Measurements from ENCODE around the gene HIP1R.
"Not testable (repeated sequence)": the region's sequence is repeated elsewhere in the genome, so short reads cannot be mapped to it uniquely, and the experiment has no call there.

HIP1R gene

DNA sequence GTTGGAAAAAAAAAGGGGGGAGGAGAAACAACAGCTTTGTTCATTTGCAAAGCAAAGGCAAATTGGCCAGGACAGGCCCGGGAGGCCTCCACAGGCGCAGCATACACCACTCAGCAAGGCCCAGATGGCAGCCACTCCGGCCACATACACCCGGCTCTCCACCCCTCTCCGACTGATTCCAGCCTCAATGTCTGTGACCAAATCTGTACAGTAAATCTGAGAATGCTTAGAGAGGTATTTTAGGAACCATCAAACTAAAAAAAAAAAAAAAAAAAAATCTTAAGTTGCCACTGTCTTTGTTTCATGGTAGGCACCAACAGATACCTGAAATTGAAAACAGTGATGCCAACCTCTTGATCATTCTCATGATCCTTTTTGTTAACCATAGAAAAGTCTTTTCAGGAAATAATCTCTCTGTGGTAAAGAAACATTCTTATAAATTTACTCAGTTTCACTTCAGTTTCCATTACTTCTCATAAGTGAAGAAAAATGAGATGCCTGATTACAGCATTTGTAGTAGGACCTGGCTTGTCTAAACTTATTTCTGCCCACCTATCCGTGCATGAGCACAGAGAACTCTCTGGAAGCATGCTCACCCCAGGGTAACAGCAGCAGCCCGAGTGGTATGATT is 40.4 kb downstream of the HIP1R start:
- no peak for DNase-seq

DNA sequence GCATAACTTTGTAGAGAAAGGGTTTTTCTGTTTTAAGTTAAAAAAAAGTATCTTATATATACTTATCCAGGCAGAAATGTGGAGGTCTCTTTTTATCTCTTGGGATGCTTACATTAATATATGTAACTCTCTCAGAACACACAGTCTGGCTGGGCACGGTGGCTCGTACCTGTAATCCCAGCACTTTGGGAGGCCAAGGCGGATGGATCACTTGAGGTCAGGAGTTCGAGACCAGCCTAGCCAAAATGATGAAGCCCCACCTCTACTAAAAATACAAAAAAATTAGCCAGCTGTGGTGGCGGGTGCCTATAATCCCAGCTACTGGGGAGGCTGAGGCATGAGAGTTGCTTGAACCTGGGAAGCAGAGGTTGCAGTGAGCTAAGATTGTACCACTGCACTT is 41.0 kb downstream of the HIP1R start:
- not testable (repeated sequence) for DNase-seq

- DNase-seq, result no peak
These were observed 41.5 kb downstream of the HIP1R start for GRCh38 chr12:122876731-122877130.

DNA sequence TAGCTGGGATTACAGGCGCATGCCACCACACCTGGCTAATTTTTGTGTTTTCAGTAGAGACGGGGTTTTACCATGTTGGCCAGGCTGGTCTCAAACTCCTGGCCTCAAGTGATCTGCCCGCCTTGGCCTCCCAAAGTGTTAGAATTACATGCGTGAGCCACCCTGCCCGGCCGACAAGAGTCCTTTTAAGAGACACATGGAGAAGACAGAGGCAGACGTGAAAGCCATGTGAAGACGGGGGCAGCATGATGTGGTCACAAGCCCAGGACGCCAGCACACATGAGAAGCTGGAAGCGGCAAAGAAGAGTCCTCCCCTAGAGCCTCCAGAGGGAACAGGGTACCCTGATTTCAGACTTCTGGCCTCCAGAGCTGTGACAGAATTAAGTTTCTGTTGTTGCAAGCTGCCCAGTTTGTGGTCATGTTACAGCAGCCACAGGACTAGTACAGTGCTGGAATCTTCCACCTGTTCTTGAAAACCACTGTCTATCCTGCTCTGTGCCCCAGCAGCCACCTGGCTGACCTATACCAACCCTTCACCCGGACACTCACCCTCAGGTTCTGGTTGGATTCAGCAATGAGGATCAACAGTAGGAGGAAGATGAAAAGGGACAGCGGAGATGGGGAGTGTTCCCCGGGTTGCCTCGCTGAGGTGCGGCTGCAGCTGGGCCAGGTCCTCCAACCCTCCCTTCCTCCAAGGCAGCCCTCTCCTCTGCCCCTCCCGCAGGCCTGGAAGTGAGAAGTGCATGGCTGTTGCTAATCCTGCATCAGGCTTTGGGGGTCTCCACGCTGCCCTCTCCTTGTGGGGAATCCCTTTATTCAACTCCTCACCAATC is 43.7 kb downstream of the HIP1R start:
- DNase-seq, result no peak

DNA sequence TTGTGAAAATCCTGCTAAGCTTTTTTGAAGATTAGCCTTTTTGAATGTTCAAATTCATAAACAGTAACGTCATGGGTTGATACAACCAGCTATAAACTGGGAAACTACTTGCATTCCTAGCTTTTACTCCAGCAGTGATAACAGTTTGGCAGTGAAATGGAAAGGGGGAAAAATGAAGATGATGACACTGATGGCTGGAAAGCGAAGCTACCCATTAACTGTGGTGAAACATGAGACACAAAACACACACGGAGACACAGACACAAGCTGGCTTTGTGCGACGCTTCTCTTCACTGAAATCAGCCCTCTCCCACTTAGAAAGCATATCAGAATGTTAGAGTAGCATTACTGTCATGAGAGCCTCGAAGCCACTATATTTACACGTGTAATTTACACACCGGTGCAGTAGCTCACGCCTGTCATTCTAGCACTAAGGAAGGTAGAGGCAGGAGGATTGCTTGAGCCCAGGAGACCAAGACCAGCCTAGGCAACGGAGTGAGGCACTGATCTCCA is 45.0 kb downstream of the HIP1R start:
- DNase-seq, result peak; percentile 30

GRCh38 chr12:122880668-122881067 is 45.4 kb downstream of the HIP1R start:
- no peak for DNase-seq

DNA sequence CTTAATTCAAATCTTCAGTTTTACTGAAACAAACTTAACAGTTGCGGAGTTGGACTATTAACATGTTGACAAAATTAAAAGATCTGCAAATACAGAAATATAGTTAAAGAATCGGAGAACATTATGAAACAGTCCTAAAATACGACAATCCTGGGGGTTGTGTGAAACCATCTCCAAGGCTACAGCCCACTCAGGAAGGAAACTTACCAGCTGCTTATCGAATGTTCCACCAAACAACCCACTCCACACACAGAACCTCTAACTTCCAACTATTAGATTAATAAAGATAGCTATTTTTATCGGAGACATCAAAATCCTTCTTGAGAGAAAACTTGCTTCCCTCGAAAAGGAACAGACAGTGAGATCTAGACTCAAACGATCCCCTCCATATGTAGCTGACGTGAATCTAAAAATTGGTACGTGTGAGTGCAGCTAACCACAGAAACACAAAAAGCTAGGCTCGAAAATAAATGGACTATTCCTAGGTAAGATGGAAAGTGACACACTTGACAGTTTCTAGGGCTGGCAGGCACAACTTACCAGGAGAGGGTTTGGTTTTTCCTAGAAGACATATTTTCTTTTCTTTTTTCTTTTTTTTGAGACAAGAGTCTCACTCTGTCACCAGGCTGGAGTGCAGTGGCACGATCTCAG is 47.8 kb downstream of the HIP1R start:
- no peak for DNase-seq

DNA sequence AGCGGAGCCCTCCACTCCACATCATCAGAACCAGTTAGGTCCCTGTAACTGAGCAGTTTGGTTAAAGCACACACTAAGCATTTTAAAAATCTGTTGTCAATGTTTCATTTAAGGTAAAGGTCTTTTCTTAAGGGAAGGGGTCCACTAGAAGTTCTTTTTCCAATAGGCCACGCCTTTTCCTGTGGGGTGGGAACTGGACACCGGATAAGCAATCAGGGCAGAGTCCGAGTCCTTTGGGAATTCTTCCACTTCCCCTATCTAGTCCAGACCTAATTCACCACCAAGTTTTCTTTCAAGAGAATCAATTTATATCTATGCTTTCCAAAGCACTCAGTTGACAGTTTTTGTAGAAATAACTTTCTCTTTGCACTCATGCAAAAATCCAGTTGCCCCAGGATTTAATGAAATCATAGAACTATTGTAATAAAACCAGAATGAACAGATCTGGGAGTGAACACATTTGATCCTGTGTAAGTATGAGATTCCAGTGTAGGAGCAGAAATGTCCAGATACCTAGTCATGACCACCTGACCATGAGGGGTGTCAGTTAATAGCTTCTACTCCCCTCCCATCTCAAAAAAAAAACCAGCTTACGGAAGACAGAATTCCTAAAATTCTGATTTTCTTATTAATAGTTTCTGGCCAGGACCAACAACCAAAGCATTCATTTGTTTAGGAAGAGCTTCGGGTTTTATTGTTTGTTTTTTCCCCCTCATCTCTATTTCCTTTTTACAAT is 49.0 kb downstream of the HIP1R start:
- DNase-seq, result no peak

- DNase-seq, result no peak
These were observed 49.6 kb downstream of the HIP1R start for GRCh38 chr12:122884860-122885259.

GRCh38 chr12:122886161-122886560 is 50.9 kb downstream of the HIP1R start:
- no peak for DNase-seq

- DNase-seq, result no peak
These were observed 51.9 kb downstream of the HIP1R start for GRCh38 chr12:122886851-122887818.

DNA sequence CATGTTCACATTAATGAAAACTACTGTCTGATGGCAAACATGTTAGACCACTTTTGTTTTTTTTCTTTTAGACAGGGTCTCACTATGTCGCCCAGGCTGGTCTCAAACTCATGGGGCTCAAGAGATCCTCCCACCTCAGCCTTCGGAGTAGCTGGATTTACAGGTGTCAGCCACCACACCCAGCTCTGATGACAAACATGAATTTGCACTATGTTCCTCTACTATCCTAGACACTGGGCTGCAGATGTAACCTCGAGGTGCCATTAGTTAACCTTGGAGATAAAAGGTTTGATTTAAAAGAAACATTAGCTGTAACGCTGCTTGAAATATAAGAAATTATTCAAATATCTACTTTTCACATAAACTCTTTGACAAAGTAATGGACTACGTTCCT is 52.6 kb downstream of the HIP1R start:
- DNase-seq, result no peak

DNA sequence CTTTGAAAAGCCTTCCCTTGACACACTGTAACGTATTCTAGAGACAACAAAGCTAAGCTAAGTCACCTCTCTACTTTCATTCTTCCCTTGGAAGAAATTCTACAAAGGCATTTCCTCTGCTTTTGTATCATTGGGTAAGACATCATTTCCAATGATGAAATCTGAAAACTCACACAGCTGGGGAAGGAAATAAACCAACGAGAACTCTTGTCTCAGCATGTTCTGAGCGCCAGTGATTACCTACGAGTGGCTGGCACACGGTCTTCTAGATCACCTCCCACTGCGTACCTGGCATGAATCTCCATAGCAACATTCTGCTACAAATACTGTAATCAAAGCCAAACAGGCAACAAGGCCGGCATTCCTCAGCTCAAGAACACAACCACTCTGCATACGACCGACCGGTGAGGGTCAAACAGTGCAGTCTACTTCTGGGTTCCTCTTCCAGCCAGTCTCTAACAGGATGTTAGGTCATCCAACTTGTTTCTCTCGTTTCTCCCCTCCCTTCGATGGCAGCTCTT is 53.0 kb downstream of the HIP1R start:
- peak; percentile 39 for DNase-seq

DNA sequence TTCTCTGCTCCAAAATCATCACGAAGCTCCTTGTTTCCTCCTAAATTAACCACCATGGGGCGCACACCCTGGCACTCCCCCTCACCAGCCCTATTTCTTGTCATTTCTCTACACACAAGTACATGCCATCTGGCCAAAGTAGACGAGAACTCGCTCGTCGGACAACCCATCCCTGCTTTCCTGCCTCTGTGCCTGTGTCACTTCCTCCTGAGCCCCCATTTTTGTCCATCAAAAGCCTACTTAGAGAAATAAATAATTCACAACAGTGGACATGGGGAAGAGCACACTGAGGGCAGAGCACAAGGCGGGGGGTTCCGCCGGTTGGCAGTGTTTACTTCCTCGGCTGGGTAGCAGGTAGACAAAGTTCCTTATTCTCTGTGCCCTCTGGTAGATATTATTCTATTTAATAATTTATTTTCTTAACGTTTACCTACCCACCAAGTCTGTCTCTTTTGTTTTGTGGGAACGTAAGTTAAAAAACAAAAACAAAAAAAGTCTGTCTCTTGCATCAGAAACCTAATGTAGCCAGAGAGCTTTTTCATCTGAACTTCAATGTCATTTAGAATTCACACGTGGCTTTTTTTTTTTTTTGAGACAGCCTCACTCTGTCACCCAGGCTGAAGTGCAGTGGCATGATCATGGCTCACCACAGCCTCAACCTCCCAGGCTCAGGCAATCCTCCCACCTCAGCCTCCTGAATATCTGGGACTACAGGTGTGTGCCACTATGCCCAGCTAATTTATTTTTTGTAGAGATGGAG is 54.7 kb downstream of the HIP1R start:
- DNase-seq, result no peak

- DNase-seq, result no peak
These were observed 56.6 kb downstream of the HIP1R start for GRCh38 chr12:122891661-122892525.

GRCh38 chr12:122892724-122893123 is 57.5 kb downstream of the HIP1R start:
- DNase-seq, result not testable (repeated sequence)

DNA sequence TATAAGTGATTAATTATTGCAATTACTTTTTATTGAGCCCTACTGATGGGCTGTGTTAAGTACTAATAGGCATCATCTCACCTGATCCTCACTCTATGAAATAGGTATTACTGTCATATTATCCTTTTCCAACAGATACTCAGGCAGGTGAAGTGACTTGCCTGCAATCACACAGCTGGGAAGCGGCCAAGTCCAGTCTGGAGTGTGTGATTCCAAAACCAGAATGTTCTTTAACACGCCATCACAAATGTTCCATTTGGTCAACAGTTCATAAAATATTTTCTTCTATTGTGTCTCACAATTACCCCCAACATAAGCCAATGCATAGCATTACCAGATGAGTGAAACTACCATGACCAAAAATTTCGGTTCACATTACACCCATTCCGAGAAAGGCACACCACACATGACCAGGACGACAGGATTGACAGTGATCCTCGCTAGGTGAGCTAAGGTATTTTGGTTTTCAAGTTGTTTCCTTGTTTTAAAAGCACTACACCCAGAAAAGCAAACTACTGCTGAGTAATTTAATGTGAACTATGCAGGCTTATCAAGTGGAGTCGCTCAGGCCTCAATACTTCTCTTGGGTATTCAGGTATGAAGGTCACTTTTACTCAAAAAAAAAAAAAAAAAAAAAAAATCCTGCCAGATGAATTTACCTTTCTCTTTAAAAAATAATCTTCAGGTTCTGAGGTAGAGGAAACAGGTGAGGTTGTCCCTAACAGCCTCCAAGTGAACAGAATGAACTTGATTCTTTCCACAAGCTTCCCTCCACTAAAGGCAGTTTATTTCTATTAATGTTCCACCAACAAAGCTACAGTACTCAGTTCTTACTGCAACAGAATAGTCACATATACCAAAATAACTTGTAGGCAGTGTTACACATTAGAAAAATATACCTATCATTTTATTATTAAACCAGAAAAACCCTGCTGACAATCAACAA is 58.2 kb downstream of the HIP1R start:
- DNase-seq, result no peak
